IgD-negative memory B cell (primary cell): ENCODE data around the gene MLLT10. TPM values are rescaled to one million over a fixed set of nuclear protein-coding genes. Genes with fewer than 3 reads are reported as not detected.

ENCODE experiments used
- H3K27ac Mint-ChIP-seq, 3 donors: one replicate each; pipeline ENCODE4 v1.8.0; 2020 to 2022; ENCODE audit warnings: mild to moderate bottlenecking in 3 of 3, mixed read lengths in 3 of 3, moderate library complexity in 1 of 3
- H3K27me3 Mint-ChIP-seq: one replicate; pipeline ENCODE4 v1.8.0; 2021; ENCODE audit warnings: mixed read lengths
- H3K36me3 Mint-ChIP-seq: one replicate; pipeline ENCODE4 v1.8.0; 2020; ENCODE audit warnings: mild to moderate bottlenecking, mixed read lengths
- H3K4me1 Mint-ChIP-seq, 3 donors: one replicate each; pipeline ENCODE4 v1.8.0; 2020 to 2022; ENCODE audit warnings: mixed read lengths in 3 of 3, mild to moderate bottlenecking in 1 of 3
- H3K4me3 Mint-ChIP-seq, 4 donors: one replicate each; pipeline ENCODE4 v1.8.0; 2020 to 2022; ENCODE audit warnings: mild to moderate bottlenecking in 4 of 4, mixed read lengths in 4 of 4, moderate library complexity in 3 of 4
- H3K9me3 Mint-ChIP-seq, 3 donors: one replicate each; pipeline ENCODE4 v1.8.0; 2020 to 2021; ENCODE audit warnings: mixed read lengths in 3 of 3, mild to moderate bottlenecking in 1 of 3
- polyA plus RNA-seq: library from polyadenylated mRNA; unstranded; fragments of 300-500 nt; fragmentation: Illumina TruSeq; gene quantifications from one replicate; pipeline ENCODE4 v1.2.3, GENCODE V29; 2021

Gene MLLT10
- polyA plus RNA-seq, 1 donor from 2014 or later: 8.7 TPM

DNA sequence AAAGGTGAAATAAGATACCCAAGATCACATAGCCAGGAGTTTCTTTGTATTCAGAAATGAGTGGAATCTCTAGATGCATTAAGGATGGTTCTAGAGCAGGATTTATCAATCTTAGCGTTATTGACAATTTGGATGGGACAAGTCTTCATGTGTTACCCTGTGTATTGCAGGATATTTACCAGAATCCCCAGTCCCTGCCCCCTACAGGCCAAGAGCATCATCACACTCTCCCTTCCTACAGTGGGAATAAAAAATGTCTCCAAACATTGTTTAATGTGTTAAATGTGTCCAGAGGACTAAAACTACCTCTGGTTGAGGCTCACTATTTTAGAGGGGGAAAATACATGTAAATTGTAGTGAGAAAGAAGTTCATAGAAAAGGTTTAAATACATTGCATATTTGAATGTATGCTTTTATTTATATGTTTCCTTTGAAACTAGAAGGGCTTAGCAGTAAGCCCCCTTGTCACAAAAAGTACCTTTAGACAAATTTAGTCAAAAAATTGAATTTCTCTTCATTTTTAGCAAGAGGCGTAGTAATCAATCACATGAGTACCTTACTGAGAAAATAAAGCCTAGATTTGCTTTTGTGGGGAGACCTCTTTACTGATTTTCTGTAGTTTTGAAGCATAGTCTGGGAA lies 141.2 kb downstream of the MLLT10 start:
- no peaks in the 10 kb centered on the region for H3K27me3 Mint-ChIP-seq
- no peaks in the 10 kb centered on the region for H3K9me3 Mint-ChIP-seq
- no peak overlapping the region for H3K4me3 Mint-ChIP-seq
- H3K4me1 Mint-ChIP-seq: peaks cover 2 to 7% (median 3%) of the 10 kb centered on the region in 3 donors
- H3K27ac Mint-ChIP-seq: no peak overlapping the region
- H3K36me3 Mint-ChIP-seq: peaks cover 11% of the 10 kb centered on the region

DNA sequence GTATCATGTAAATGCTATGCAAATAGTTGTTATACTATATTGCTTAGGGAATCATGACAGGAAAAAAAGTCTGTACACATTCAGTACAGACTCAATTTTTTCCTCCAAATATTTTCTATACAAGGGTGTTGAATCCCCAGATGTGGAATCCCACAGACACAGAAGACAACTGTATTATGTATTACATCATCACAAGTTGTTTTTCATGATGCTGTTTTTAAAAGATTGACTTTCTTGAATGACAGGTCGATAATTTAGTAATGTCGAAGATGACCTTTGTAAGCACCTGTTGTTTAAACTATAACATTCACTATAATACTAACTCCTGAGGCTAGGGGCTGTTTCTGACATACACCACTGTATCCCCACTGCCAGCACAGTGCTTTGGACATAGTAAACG lies 143.5 kb downstream of the MLLT10 start:
- peaks cover 0 to 9% (median 5%) of the 10 kb centered on the region in 3 donors for H3K4me1 Mint-ChIP-seq
- H3K36me3 Mint-ChIP-seq: peaks cover 15% of the 10 kb centered on the region
- no peak overlapping the region for H3K4me3 Mint-ChIP-seq
- peak overlapping the region in 1 of 3 donors; percentile 53 for H3K27ac Mint-ChIP-seq
- no peaks in the 10 kb centered on the region for H3K9me3 Mint-ChIP-seq
- no peaks in the 10 kb centered on the region for H3K27me3 Mint-ChIP-seq

DNA sequence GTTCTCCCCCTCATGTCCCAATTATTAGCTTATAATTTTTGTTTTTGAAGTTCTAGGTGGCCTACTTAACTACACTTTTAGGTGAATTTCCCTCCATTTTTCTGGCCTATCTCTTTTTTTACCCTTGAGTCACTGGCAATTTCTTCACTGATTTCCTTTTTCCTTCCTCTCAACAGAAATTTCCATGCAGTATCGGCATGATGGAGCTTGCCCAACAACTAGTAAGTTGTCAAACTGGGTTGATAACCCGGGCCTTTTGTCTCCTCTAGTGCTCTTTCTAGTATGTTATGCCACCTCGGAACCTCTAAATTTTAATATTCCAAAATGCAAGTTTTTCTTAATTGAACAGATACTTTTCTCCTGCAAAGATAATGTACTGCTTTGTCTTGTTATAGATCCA lies 147.1 kb downstream of the MLLT10 start:
- Mint-ChIP-seq H3K27ac (no peak overlapping the region), H3K4me3 (no peak overlapping the region), H3K36me3 (peaks cover 20% of the 10 kb centered on the region), H3K4me1 (peaks cover 0 to 7% (median 5%) of the 10 kb centered on the region in 3 donors), H3K27me3 (no peaks in the 10 kb centered on the region), H3K9me3 (no peaks in the 10 kb centered on the region)

DNA sequence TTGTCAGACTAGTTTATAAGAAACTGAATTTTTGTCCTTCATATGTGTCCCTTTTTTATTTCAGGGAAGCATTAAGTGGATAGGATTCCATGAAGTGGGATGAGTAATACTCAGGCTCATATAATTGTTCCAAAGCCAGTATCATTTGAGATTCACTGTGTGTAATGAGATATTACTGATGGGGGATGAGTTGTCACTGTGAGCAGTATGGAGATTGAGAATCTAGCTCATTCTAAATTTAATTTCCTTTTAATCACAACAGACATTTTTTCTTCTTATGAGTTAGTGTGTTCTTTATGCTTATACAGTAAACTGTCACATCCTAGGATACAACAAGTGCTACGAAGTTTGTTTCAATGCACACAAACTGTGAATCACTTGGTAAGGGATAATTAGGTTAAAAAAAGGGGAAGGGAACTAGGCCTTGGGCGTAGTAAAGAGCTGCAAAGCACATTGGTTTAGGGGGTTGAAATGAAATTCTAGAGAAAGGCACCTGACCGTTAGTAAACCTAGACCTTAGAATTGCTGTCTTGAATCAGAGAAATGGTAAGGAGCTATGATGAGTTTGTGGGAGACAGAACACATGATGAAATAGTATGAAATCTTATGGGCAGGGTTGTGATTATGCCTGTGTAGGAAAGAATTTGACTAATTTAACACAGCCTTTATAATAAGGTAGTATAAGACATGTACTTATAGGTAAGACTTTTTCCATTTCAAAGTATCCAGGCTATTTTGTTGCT lies 153.4 kb downstream of the MLLT10 start:
- H3K27ac Mint-ChIP-seq: no peak overlapping the region
- peaks cover 12% of the 10 kb centered on the region for H3K36me3 Mint-ChIP-seq
- H3K4me3 Mint-ChIP-seq: no peak overlapping the region
- no peaks in the 10 kb centered on the region for H3K27me3 Mint-ChIP-seq
- peaks cover 0 to 4% (median 2%) of the 10 kb centered on the region in 3 donors for H3K4me1 Mint-ChIP-seq
- no peaks in the 10 kb centered on the region for H3K9me3 Mint-ChIP-seq

DNA sequence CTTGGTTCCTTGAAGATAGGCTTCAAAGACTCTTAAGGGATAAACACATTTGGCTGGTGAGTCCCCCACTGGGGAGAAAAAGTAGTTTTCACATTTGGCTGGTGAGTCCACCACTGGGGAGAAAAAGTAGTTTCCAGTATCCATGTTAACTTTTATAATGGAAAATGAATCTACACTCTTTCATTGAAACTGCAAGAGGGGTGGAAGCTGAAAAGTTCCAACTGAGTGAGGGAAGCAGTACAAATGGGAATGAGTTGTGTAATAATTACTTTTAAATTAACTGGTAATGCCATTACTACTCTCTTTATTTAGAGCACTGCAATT lies 153.9 kb downstream of the MLLT10 start:
- H3K27me3 Mint-ChIP-seq: no peaks in the 10 kb centered on the region
- H3K36me3 Mint-ChIP-seq: peaks cover 12% of the 10 kb centered on the region
- H3K4me3 Mint-ChIP-seq: no peak overlapping the region
- no peaks in the 10 kb centered on the region for H3K9me3 Mint-ChIP-seq
- peaks cover 0 to 4% (median 2%) of the 10 kb centered on the region in 3 donors for H3K4me1 Mint-ChIP-seq
- no peak overlapping the region for H3K27ac Mint-ChIP-seq

DNA sequence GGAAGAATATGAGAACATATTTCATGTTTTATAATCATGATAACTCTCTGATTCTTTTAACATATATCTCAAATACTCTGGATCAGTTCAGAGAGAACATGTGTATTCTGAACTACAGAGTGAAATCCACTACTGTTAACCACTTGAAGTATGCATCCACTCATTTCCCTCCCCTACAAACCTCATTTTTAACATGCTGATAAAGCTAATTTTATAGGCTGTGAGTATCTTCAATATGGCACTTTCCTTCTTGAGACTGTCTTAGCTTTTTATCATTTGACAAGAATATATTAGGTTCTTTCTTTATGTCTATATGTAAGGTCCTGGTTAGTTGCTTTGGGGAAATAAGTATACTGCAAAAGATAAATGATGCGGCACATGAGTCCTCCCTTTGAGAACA lies 154.8 kb downstream of the MLLT10 start:
- Mint-ChIP-seq H3K36me3 (peaks cover 12% of the 10 kb centered on the region), H3K27me3 (no peaks in the 10 kb centered on the region), H3K9me3 (no peaks in the 10 kb centered on the region), H3K27ac (peak overlapping the region in 1 of 3 donors; percentile 25), H3K4me1 (peaks cover 2 to 4% (median 2%) of the 10 kb centered on the region in 3 donors), H3K4me3 (no peak overlapping the region)

DNA sequence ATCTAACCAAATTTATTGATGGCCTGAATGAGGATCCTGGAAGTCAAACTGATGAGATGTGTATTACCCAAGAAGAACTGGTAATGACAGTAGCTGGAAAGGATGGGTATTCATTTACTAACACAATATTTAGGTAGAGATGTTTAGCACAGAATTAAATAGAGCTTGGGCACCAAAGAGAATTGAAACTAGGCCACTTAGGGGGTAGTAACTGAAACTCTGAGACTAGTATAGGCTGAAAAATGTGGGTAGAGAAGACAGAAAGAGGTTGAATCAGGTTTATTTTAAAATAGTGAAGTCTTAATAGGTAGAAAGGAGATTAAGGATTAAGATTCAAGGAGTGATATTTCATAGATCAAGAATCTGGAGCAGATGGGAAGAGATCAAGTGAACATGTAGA lies 155.8 kb downstream of the MLLT10 start:
- Mint-ChIP-seq H3K4me3 (no peak overlapping the region), H3K27ac (no peak overlapping the region)

DNA sequence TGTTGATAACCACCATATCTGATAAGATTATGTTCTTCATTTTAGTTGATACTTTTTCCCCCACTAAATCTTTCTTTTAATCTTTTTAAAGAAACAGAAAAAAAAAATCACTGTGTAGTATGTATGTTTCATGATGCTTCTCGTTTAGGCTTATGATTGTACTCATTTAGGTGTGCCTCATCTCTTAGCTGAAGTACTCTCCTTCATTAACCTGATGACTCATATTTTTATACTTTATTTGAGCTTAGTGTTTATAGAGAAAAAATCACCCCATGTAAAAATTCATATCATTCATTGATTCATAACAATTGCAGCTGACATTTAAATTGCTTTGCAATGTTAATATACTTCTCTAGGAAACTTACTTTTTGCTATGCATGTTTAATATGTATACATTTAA lies 158.9 kb downstream of the MLLT10 start:
- Mint-ChIP-seq H3K9me3 (peaks cover 0 to 4% (median 0%) of the 10 kb centered on the region in 3 donors), H3K36me3 (peaks cover 9% of the 10 kb centered on the region), H3K4me3 (no peak overlapping the region), H3K4me1 (peaks cover 2 to 4% (median 2%) of the 10 kb centered on the region in 3 donors), H3K27ac (peak overlapping the region in 1 of 3 donors; percentile 52), H3K27me3 (no peaks in the 10 kb centered on the region)

More for the DNA sequence above, 155.8 kb downstream of the MLLT10 start:
- Mint-ChIP-seq H3K9me3 (no peaks in the 10 kb centered on the region), H3K4me1 (peaks cover 2 to 4% (median 2%) of the 10 kb centered on the region in 3 donors), H3K36me3 (peaks cover 8% of the 10 kb centered on the region), H3K27me3 (no peaks in the 10 kb centered on the region)

DNA sequence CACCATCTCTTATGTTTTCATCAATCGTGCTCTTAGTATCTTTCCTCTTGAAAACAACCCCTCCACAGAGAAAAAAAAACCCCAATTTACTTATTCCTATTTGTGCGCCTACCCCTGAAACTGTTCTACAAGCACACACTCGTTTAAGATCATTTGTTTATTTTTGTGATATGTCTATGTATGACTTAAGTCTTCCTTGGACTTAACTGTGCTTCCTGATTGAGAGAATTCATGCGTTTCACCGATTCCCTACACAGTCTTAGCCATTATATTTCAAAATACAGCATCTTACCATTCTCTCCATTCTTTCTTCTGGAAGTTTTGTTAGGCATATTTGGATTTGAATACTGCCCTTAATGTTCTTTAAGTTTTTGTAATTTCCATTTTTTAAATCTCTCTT lies 159.4 kb downstream of the MLLT10 start:
- peaks cover 2 to 4% (median 2%) of the 10 kb centered on the region in 3 donors for H3K4me1 Mint-ChIP-seq
- no peak overlapping the region for H3K4me3 Mint-ChIP-seq
- peak overlapping the region in 1 of 3 donors; percentile 52 for H3K27ac Mint-ChIP-seq
- H3K36me3 Mint-ChIP-seq: peaks cover 9% of the 10 kb centered on the region
- no peaks in the 10 kb centered on the region for H3K27me3 Mint-ChIP-seq
- peaks cover 0 to 9% (median 0%) of the 10 kb centered on the region in 3 donors for H3K9me3 Mint-ChIP-seq

DNA sequence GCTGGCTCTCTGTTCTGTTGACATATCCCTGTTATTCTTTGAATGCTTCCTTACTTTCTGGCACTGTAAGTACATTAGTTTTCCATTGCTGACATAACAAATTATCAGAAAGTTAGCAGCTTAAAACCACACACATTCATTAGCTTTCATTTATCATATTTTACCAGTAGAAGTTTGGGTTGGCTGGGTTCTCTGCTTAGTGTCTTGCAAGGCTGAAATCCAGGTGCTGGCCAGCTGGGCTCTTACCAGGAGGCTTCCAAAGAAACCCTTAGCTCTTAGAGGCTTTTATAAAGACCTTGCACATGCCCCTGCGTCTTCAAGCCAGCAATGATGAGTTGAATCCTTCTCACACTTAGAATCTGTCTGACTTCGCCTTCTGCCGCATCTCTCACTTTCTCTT lies 160.6 kb downstream of the MLLT10 start:
- Mint-ChIP-seq H3K4me3 (no peak overlapping the region), H3K9me3 (peaks cover 0 to 18% (median 6%) of the 10 kb centered on the region in 3 donors), H3K4me1 (peaks cover 2 to 4% (median 2%) of the 10 kb centered on the region in 3 donors), H3K36me3 (peaks cover 19% of the 10 kb centered on the region), H3K27ac (no peak overlapping the region), H3K27me3 (no peaks in the 10 kb centered on the region)

DNA sequence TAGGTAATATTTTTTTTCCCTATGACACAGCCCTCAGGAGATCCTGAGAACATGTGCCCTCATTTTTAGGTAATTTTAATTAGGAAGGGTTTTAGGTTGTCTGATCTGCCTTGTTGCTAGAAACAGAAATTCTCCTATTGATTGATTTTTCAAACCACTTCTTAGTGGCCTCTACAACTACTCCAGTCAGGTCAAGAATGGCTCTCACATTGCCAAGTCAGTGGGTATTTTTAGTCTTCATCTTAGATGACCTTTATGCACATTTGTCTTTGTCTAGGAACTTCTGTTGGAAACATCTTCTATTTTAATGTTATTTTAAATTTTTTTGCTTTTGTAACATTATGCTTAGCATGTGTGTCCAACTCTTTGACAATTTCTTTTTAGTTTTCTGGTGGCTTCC lies 162.3 kb downstream of the MLLT10 start:
- Mint-ChIP-seq H3K27me3 (no peaks in the 10 kb centered on the region), H3K9me3 (peaks cover 7 to 35% (median 21%) of the 10 kb centered on the region in 3 donors), H3K4me1 (peaks cover 0 to 2% (median 0%) of the 10 kb centered on the region in 3 donors), H3K36me3 (peaks cover 29% of the 10 kb centered on the region), H3K4me3 (no peak overlapping the region), H3K27ac (no peak overlapping the region)

DNA sequence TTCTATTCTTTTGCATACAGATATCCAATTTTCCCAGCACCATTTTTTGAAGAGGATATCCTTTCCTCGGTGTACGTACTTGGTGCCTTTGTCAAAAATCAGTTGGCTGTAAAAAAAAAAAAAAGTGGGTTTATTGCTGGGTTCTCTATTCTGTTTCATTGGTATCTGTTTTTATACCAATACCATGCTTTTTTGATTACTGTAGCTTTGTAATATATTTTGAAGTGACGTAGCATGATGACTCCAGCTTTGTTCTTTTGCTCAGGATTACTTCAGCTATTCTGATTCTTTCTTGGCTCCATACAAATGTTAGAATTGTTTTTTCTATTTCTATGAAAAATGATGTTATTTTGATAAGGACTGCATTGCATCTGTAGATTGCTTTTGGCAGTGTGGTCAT lies 165.5 kb downstream of the MLLT10 start:
- no peak overlapping the region for H3K27ac Mint-ChIP-seq
- peaks cover 32% of the 10 kb centered on the region for H3K36me3 Mint-ChIP-seq
- peaks cover 15 to 17% (median 16%) of the 10 kb centered on the region in 3 donors for H3K4me1 Mint-ChIP-seq
- H3K4me3 Mint-ChIP-seq: no peak overlapping the region
- no peaks in the 10 kb centered on the region for H3K27me3 Mint-ChIP-seq
- peaks cover 7 to 35% (median 22%) of the 10 kb centered on the region in 3 donors for H3K9me3 Mint-ChIP-seq

DNA sequence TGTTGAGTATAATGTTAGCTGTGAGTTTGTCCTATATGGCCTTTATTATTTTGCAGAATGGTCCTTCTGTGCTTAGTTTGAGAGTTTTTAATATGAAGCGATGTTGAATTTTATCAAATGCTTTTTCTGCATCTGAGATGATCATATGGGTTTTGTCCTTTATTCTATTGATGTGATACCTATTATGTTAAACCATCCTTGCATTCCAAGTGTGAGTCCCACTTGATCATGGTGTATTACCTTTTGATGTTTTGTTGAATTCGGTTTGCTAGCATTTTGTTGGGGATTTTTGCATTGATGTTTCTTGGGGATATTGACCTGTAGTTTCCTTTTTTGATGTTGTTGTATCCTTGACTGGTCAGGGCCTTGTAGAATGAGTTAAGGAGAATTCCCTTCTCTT lies 166.4 kb downstream of the MLLT10 start:
- H3K9me3 Mint-ChIP-seq: peaks cover 7 to 35% (median 22%) of the 10 kb centered on the region in 3 donors
- H3K4me3 Mint-ChIP-seq: no peak overlapping the region
- H3K4me1 Mint-ChIP-seq: peaks cover 15 to 18% (median 17%) of the 10 kb centered on the region in 3 donors
- H3K27me3 Mint-ChIP-seq: no peaks in the 10 kb centered on the region
- peaks cover 35% of the 10 kb centered on the region for H3K36me3 Mint-ChIP-seq
- H3K27ac Mint-ChIP-seq: no peak overlapping the region

DNA sequence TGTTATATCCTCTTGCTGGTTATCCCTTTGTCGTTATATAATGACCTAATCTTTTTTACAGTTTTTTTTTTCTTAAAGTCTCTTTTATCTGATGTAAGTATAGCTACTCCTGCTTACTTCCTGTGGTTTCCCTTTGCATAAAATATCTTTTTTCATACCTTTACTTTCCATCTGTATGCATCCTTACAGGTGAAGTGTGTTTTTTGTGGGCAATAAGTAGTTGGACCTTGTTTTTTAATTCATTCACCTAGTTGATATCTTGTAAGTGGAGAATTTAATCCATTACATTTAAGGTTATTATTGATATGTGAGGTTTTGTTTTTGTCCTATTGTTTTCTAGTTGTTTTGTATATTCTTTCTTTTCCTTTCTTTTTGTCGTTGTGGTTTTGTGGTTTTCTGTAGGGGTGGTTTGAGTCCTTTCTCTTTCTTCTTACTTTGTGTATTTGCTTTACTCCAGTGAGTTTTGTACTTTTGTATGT lies 168.6 kb downstream of the MLLT10 start:
- H3K27me3 Mint-ChIP-seq: no peaks in the 10 kb centered on the region
- H3K4me1 Mint-ChIP-seq: peaks cover 15 to 20% (median 18%) of the 10 kb centered on the region in 3 donors
- peaks cover 10 to 31% (median 22%) of the 10 kb centered on the region in 3 donors for H3K9me3 Mint-ChIP-seq
- H3K36me3 Mint-ChIP-seq: peaks cover 27% of the 10 kb centered on the region
- H3K4me3 Mint-ChIP-seq: peak overlapping the region in 3 of 4 donors; percentile 12 to 72 (median 43)
- H3K27ac Mint-ChIP-seq: peak overlapping the region; percentile 42 to 67 (median 47)

DNA sequence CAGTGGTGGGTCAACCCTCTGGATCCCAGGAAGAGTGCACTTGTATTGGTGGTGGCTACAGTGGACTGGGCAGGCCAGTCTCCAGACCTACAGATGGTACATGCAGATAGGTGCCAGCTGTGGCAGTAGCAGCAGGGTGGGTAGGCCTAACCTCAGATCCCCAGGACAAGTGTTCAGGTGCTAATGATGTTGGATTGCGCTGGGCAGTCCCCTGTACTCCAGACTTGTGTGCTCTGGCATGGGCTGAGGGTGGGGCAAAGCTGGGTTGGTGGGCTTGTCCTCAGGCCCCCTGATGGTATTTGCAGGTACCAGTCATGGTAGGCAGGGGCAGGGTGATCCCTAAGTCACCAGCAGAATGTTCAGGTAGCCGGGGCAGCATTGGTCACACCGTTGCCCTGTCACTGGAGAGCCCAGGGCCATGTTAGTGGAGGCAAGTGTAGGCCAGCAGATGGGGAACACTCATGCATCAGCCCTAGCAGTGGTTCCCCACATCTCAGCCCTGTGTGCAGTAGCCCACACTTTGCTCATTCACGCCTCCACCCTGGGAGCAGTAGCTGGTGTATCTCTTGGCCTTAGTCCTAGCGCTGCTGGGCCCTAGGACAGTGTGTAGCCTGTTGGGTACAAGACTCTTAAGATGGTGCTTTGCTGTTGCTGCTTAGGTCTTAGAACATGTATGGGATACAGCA lies 171.3 kb downstream of the MLLT10 start:
- no peaks in the 10 kb centered on the region for H3K27me3 Mint-ChIP-seq
- peaks cover 19 to 29% (median 23%) of the 10 kb centered on the region in 3 donors for H3K4me1 Mint-ChIP-seq
- H3K4me3 Mint-ChIP-seq: no peak overlapping the region
- peaks cover 8 to 11% (median 10%) of the 10 kb centered on the region in 3 donors for H3K9me3 Mint-ChIP-seq
- peaks cover 16% of the 10 kb centered on the region for H3K36me3 Mint-ChIP-seq
- H3K27ac Mint-ChIP-seq: no peak overlapping the region
